Urinary bladder (tissue), 4 donors: Measurements from ENCODE around the gene PATE3. TPM values are rescaled to one million over a fixed set of nuclear protein-coding genes. Genes with fewer than 3 reads are reported as not detected.

ENCODE experiments used
- DNase-seq: peaks from one replicate; pipeline ENCODE4 v3.0.0-alpha.2; 2015; ENCODE audit errors: extremely low spot score
- H3K27ac ChIP-seq: one replicate; pipeline ENCODE4 v1.5.1; 2013; ENCODE audit warnings: low read depth, mild to moderate bottlenecking, moderate library complexity
- H3K36me3 ChIP-seq: one replicate; pipeline ENCODE4 v1.6.1; 2013; ENCODE audit warnings: mild to moderate bottlenecking, moderate library complexity; ENCODE audit not compliant: insufficient read depth
- H3K4me1 ChIP-seq: one replicate; pipeline ENCODE4 v1.6.1; 2013; ENCODE audit warnings: mild to moderate bottlenecking, moderate library complexity; ENCODE audit not compliant: insufficient read depth
- H3K4me3 ChIP-seq: one replicate; pipeline ENCODE4 v1.5.1; 2013; ENCODE audit warnings: low read depth, low read length
- WGBS: extraction: QIAGEN DNeasy Blood & Tissue Kit; methylation state at CpG from one replicate; pipeline ENCODE4 v1.1.7; 2013; 5-methylcytosine and 5-hydroxymethylcytosine counted together
- polyA plus RNA-seq: library from polyadenylated mRNA; stranded (reverse); fragments of 200-250 nt; gene quantifications from one replicate; pipeline ENCODE4 v1.2.3, GENCODE V29; 2013
- total RNA-seq: library from RNA; depleted of rRNA; stranded (reverse); fragments of >200 nt; gene quantifications from one replicate; pipeline ENCODE4 v1.2.3, GENCODE V29; 2014
- donor health status: healthy with polysubstance abuse.
- donor health status: healthy.

Gene PATE3
- total RNA-seq (not detected), polyA plus RNA-seq (not detected)

GRCh38 chr11:125787827-125788226 is at the start of gene PATE3:
Gene PATE3, plus strand, starts transcription at chr11:125788127. Its CDS starts 25 bp downstream, at chr11:125788152.
- Histone ChIP-seq H3K27ac (no peak within 1 kb of the TSS), H3K36me3 (no peaks in the 10 kb centered on the region), H3K4me3 (no peak within 1 kb of the TSS), H3K4me1 (no peaks in the 10 kb centered on the region)
- WGBS: 57% methylated on average over 2 of the region's 2 CpGs
- DNase-seq: no peak

- H3K4me3 ChIP-seq: no peak overlapping the region
- DNase-seq: no peak
Observed at GRCh38 chr11:125740617-125741016, 47.3 kb upstream of the PATE3 start.

GRCh38 chr11:125743681-125744080 is 44.2 kb upstream of the PATE3 start:
- no peak overlapping the region for H3K27ac ChIP-seq
- H3K4me1 ChIP-seq: no peaks in the 10 kb centered on the region
- H3K36me3 ChIP-seq: no peaks in the 10 kb centered on the region
- no peak overlapping the region for H3K4me3 ChIP-seq
- no peak for DNase-seq
- WGBS: 89% methylated on average over 1 of the region's 1 CpG

More at GRCh38 chr11:125740617-125741016, 47.3 kb upstream of the PATE3 start:
- H3K4me1 ChIP-seq: no peaks in the 10 kb centered on the region
- no peak overlapping the region for H3K27ac ChIP-seq
- H3K36me3 ChIP-seq: no peaks in the 10 kb centered on the region

GRCh38 chr11:125745979-125746378 is 41.9 kb upstream of the PATE3 start, which contains the start of gene PATE1:
Gene PATE1, plus strand, starts transcription at chr11:125746279. Its CDS starts 26 bp downstream, at chr11:125746305.
- no peak for DNase-seq
- 86% methylated on average over 3 of the region's 3 CpGs for WGBS
- no peak within 1 kb of the TSS for H3K27ac ChIP-seq
- no peaks in the 10 kb centered on the region for H3K36me3 ChIP-seq
- H3K4me3 ChIP-seq: no peak within 1 kb of the TSS
- no peaks in the 10 kb centered on the region for H3K4me1 ChIP-seq

GRCh38 chr11:125750629-125751028 is 37.3 kb upstream of the PATE3 start:
- no peaks in the 10 kb centered on the region for H3K4me1 ChIP-seq
- WGBS: 56% methylated on average over 2 of the region's 2 CpGs
- no peak overlapping the region for H3K27ac ChIP-seq
- no peaks in the 10 kb centered on the region for H3K36me3 ChIP-seq
- H3K4me3 ChIP-seq: no peak overlapping the region
- no peak for DNase-seq

- Histone ChIP-seq H3K4me3 (no peak overlapping the region), H3K36me3 (no peaks in the 10 kb centered on the region), H3K27ac (no peak overlapping the region), H3K4me1 (no peaks in the 10 kb centered on the region)
- no peak for DNase-seq
- 77% methylated on average over 7 of the region's 7 CpGs for WGBS
Observed at GRCh38 chr11:125756050-125756449, 31.9 kb upstream of the PATE3 start.

GRCh38 chr11:125762445-125762844 is 25.5 kb upstream of the PATE3 start:
- H3K36me3 ChIP-seq: no peaks in the 10 kb centered on the region
- 84% methylated on average over 1 of the region's 1 CpG for WGBS
- H3K4me3 ChIP-seq: no peak overlapping the region
- DNase-seq: no peak
- H3K27ac ChIP-seq: no peak overlapping the region
- H3K4me1 ChIP-seq: no peaks in the 10 kb centered on the region

GRCh38 chr11:125763483-125763882 is 24.4 kb upstream of the PATE3 start:
- Histone ChIP-seq H3K4me3 (no peak overlapping the region), H3K4me1 (no peaks in the 10 kb centered on the region), H3K27ac (no peak overlapping the region), H3K36me3 (no peaks in the 10 kb centered on the region)
- no peak for DNase-seq
- WGBS: 90% methylated on average over 2 of the region's 2 CpGs

- WGBS: 64% methylated on average over 1 of the region's 1 CpG
- H3K4me3 ChIP-seq: no peak overlapping the region
- no peak overlapping the region for H3K27ac ChIP-seq
- no peaks in the 10 kb centered on the region for H3K4me1 ChIP-seq
- DNase-seq: no peak
- no peaks in the 10 kb centered on the region for H3K36me3 ChIP-seq
Observed at GRCh38 chr11:125766251-125766650, 21.7 kb upstream of the PATE3 start.

- Histone ChIP-seq H3K27ac (no peak overlapping the region), H3K36me3 (no peaks in the 10 kb centered on the region), H3K4me1 (no peaks in the 10 kb centered on the region), H3K4me3 (no peak overlapping the region)
- 28% methylated on average over 10 of the region's 10 CpGs for WGBS
- DNase-seq: no peak
Observed at GRCh38 chr11:125768336-125769046, 19.4 kb upstream of the PATE3 start.

- WGBS: 81% methylated on average over 2 of the region's 2 CpGs
- DNase-seq: no peak
- Histone ChIP-seq H3K4me1 (no peaks in the 10 kb centered on the region), H3K4me3 (no peak overlapping the region), H3K36me3 (no peaks in the 10 kb centered on the region), H3K27ac (no peak overlapping the region)
Observed at GRCh38 chr11:125770583-125770982, 17.3 kb upstream of the PATE3 start.

GRCh38 chr11:125772834-125773505 is 15.0 kb upstream of the PATE3 start:
- H3K4me1 ChIP-seq: no peaks in the 10 kb centered on the region
- H3K4me3 ChIP-seq: no peak overlapping the region
- no peaks in the 10 kb centered on the region for H3K36me3 ChIP-seq
- DNase-seq: no peak
- WGBS: 55% methylated on average over 3 of the region's 3 CpGs
- H3K27ac ChIP-seq: no peak overlapping the region

GRCh38 chr11:125773516-125773915 is 14.4 kb upstream of the PATE3 start:
- no peak overlapping the region for H3K27ac ChIP-seq
- 62% methylated on average over 3 of the region's 3 CpGs for WGBS
- H3K4me1 ChIP-seq: no peaks in the 10 kb centered on the region
- DNase-seq: no peak
- H3K4me3 ChIP-seq: no peak overlapping the region
- no peaks in the 10 kb centered on the region for H3K36me3 ChIP-seq

- Histone ChIP-seq H3K27ac (no peak overlapping the region), H3K4me3 (no peak overlapping the region), H3K4me1 (no peaks in the 10 kb centered on the region), H3K36me3 (no peaks in the 10 kb centered on the region)
- DNase-seq: no peak
- WGBS: 56% methylated on average over 5 of the region's 5 CpGs
Observed at GRCh38 chr11:125777309-125777708, 10.6 kb upstream of the PATE3 start.
